GM19043 (cell line): Measurements from ENCODE around the gene CDV3.
"Not testable (repeated sequence)": the region's sequence is repeated elsewhere in the genome, so short reads cannot be mapped to it uniquely, and the experiment has no call there.

Experiments
- ATAC-seq: cut with Tn5 transposase; IDR thresholded peaks from one replicate; pipeline ENCODE4 v1.9.1; 2021; ENCODE audit warnings: low read depth; ENCODE audit not compliant: unreplicated experiment

CDV3 gene

DNA sequence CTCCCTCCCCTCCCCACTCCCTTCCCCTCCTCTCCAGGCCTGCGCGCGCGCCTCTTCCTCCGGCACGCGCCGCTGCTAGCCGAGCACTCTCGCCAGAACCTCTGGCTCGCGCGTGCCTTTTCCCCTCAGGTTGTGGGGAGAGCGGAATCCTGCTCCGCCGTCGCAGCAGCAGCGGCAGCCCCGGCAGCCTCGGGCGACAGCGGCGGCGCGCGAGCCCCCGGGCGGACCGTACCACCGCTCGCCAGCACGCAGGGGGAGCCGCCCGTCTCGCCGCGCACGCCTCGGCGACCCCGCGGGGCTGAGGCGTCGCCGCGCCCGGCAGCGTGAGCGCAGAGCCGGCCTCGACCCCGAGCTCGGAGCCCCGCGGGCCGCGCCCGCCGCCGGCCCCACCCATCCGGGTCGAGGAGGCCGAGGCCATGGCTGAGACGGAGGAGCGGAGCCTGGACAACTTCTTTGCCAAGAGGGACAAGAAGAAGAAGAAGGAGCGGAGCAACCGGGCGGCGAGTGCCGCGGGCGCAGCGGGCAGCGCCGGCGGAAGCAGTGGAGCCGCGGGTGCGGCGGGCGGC is at the start of gene CDV3:
CDV3 (plus strand) TSS at position 58 of the 566 bp plus-strand sequence; CDS start at position 417, 359 bp downstream.
- ATAC-seq = peak; percentile 19

- ATAC-seq = not testable (repeated sequence)
Observed at GRCh38 chr3:133523758-133524157, 49.7 kb upstream of the CDV3 start.

DNA sequence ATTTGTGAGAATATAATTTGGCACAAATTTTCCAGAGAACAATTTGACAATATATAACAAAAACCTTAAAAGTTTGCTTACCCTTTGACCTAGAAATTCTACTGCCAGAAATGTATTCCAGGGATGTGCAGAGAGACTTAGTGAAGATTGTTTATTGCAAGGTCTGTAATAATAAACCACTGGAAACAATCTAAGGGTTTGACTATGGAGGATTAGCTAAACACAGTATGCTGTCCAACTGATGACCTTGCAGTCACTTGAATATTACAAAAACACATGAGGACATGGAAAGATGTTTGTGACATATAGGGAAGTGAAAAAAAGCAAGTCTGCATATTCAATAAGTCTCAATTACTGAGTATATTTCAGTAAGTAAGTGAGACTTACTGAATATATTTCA is 48.1 kb upstream of the CDV3 start:
- ATAC-seq = no peak

DNA sequence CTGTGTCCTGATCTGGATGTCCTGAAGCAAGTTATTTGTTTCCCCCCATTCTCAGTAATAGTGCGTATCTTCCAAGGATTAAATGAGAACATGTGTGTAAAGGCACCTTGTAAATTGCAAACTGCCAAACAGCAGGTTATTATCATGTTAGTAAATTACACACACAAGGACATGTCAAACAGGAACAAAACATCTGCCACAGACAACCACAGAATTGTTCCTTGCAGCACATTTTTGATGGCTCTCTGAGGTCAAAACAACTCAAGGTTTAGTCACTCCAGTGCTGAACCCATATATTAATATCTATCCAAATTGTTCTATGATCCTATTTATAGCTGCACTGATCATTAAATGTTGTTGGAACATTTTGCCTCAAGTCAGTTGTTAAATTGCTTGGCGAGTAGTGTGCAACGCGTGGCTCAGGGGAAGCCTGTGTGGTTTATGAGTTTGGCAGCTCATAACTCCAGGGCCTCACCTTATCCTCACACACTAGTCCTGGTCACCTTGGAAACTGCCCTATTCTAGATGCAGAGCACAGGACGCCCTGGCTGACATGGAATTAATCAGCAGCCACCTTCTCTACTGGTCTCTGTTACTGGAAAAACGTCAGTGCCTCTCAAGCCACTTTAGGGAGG is 46.3 kb upstream of the CDV3 start:
- ATAC-seq = no peak

- ATAC-seq = no peak
Observed at GRCh38 chr3:133529809-133530208, 43.7 kb upstream of the CDV3 start.

- ATAC-seq = no peak
Observed at GRCh38 chr3:133531981-133532380, 41.5 kb upstream of the CDV3 start.

- ATAC-seq = no peak
Observed at GRCh38 chr3:133532951-133533350, 40.5 kb upstream of the CDV3 start.

DNA sequence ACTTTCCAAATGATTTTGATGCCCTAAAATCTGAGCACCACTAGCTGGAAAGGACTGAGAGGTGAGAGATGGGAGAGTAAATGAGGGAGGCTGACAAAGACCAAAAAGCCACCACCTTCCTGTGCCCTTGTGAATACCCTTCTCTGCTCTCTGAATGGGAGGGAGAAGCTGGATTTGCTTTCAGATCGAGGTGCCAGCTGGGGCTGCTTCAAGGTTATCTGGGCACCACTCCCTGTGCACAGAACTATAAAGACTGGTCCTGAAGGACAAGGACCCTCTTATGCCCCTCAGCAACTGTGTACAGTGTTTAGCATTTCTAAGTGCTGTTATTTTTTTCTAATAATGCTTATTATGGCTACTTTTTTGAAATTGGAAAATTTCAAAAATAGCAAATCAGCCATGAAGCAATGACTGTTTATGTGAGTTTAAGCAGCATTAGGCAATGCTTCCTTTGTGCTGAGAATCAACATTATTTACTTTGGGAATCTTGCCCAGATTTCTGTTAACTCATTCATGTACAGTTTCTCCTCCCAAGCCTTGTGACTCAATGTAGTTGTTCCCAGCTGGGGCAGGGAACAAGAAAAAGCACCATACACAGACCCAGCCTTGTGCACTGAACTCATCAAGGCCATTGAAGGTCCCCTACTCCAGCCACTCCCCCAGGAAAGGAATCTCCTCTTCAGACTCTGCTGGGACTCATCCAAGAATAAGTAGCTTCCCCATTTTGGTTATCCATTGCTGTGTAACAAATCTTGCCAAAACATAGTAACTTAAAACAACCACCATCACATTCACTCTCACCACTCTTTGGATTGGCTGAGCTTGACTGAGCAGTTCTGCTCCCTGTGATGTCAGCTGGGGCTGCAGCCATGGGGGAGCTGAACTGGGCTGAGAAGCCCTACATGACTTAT is 37.3 kb upstream of the CDV3 start:
- ATAC-seq = no peak

DNA sequence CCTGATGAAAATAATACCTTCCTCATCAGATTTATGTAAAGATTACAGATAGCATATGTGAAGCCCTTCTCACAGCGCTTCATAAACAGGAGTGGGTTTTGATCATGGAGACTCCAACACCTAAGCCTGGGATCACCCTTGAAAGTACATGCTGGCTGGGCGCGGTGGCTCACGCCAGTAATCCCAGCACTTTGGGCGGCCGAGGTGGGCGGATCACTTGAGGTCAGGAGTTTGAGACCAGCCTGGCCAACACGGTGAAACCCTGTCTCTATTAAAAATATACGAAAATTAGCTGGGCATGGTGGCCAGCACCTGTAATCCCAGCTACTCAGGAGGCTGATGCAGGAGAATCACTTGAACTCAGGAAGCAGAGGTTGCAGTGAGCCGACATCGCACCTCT is 36.4 kb upstream of the CDV3 start:
- ATAC-seq = not testable (repeated sequence)

DNA sequence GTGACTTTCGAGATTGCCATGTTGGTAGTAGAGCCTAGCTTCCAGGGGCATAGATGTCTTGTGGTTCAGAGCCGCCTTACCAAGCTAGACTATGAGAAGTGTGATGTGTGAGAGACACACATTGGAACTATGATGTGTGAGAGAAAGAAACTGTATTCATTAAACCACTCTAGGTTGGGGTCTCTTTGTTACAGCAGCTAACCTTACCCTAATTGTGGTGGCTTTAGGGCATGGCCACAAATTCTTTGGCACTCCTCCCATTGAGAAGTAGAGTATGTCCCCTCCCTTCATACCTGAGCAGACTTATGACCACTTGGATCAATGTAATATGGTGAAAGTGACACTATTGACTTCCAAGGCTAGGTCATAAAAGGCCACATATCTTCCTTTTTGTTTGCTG is 35.3 kb upstream of the CDV3 start:
- ATAC-seq = no peak

- ATAC-seq = no peak
Observed at GRCh38 chr3:133540896-133541674, 32.4 kb upstream of the CDV3 start.

DNA sequence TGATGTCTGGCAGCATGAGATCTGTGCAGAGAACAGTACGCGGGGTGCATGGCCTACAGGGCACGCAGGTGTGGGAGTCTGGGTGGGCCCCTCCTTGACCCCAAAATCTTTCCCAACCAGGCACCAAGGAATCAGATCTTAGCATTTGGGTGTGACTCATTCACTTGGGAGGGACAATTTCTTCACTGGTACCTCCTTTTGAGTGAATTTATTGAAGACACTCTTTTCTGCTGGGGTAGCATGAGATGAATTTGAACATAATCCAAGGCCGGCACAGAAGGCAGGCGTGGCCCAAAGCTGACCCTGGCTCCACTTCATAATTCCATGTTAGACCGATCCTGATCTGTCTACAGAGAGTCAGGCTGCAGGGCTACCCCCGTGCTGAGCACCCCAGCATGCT is 30.6 kb upstream of the CDV3 start:
- ATAC-seq = no peak

DNA sequence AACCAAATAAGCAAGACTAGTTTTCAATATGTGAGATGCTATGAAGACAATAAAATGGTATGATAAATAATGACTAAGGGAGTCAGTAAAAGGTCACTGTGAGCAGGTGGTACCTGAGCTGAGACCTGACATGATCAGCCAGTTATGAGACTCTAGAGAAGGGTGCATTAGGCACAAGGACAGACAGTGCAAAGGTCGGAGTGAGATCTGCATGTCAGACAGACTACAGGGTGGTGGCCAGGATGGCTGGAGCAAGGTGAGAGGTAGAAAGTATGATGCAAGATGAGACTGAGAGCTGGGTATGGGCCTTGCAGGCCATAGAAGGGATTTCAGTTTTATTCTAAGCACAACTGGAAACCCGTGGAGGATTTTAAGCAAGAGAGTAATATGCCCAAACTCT is 28.5 kb upstream of the CDV3 start:
- not testable (repeated sequence) for ATAC-seq

DNA sequence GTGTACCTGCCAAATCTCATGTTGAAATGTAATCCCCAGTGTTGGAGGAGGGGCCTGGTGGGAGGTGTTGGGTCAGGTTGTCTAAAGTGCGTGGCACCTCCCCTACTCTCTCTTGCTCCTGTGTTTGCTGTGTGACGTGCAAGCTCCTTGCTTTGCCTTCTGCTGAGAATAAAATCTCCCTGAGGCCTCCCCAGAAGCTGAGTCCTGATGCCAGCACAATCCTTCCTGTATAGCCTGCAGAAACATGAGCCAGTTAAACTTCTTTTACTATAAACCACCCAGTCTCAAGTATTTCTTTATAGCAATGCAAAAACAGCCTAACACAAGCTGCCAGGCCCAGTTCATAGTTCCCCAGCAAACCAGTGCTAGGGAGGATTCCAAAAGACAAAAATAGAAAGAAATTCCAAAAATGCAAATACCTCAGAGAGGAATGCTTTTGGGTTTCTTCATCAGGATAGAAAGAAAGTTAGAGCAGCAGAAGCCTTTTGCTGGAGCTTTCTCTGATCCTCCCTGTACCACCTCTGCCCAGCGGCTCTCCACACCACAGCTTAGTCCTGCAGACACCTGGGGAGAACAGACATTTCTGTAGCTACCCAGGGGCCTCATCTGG is 25.9 kb upstream of the CDV3 start:
- ATAC-seq = no peak

DNA sequence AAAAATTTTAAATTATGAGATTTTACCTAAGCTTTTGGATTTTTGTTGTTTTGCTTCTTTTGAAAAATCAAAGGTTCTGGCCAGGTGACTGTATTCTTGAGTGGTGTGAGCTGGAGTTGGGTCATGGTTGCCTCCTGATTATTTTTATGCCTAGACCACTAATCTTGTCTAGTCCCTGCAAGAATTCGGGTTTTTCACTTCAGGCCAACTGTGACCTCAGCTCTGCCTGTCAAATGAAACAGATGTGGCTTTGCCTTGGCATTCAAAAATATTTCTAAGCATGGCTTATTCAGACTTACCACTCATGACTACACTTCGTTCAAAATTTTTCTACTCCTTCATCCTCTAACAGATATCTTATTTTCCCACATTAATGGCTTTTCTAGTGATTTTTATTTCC is 25.4 kb upstream of the CDV3 start:
- ATAC-seq = no peak

GRCh38 chr3:133549565-133549964 is 23.9 kb upstream of the CDV3 start:
- ATAC-seq = no peak

DNA sequence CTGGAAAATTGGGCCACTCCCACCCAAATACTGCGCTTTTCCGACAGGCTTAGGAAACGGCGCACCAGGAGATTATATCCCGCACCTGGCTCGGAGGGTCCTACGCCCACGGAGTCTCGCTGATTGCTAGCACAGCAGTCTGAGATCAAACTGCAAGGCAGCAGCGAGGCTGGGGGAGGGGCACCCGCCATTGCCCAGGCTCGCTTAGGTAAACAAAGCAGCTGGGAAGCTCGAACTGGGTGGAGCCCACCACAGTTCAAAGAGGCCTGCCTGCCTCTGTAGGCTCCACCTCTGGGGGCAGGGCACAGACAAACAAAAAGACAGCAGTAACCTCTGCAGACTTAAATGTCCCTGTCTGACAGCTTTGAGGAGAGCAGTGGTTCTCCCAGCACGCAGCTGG is 21.9 kb upstream of the CDV3 start:
- not testable (repeated sequence) for ATAC-seq

DNA sequence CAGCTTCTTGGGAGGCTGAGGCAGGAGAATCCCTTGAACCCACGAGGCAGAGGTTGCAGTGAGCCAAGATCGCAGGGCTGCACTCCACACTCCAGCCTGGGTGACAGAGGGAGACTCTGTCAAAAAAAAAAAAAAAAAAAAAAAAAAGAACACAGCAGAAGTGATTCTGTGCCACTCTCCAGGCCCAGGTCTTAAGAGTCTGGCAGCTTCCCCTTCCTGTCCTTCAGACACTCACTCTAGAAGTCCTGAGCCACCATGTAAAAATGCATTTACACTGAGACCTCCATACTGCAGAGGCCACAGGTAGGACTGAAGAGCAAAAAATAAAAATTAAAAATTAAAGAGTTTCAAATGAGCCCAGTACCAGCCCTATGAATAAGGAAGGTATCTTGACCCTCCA is 11.8 kb upstream of the CDV3 start:
- no peak for ATAC-seq

DNA sequence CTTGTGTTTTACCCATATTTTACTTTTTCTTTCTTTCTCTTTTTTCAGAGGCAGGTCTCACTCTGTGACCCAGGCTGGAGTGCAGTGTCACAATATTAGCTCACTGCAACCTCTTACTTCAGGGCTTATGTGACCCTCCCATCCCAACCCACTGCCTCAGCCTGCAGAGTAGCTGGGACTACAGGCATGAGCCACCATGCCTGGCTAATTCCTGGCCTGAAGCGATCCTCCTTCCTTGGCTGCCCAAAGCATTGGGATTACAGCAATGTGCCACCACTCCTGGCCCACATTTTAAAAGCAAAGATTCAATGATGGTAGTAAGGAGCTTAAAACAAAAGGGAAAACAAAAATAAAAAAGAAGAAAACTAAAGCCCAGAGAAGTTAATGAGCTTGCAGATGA is 11.1 kb upstream of the CDV3 start:
- ATAC-seq = no peak

DNA sequence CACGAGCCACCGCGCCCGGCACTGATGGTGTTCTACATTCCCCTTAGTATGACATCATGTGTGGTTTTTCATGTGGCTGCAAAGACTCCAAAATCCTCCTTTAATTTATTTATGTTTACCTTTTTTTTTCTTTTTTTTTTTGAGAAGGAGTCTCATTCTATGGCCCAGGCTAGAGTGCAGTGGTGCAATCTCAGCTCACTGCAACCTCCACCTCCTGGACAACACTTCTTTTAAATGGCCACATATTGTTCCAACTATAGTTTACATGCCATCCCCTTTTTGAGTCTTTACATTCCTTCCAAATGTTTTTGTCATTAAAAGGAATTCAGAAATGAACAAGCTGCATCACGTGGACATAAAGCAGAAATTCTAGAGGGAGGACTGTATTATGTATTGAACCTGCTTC is 10.3 kb upstream of the CDV3 start:
- ATAC-seq = no peak
